Upper lobe of left lung (tissue), 6 donors: ENCODE measurements around the gene POLQ. TPM values are rescaled to one million over a fixed set of nuclear protein-coding genes. Genes with fewer than 3 reads are reported as not detected.
"Not testable (repeated sequence)": the region's sequence is repeated elsewhere in the genome, so short reads cannot be mapped to it uniquely, and the experiment has no call there.

Experiments used
- ATAC-seq, 2 donors: fragments of 200-7000 bp; cut with Tn5 transposase; one replicate each; pipeline ENCODE4 v1.9.1; 2022; ENCODE audit warnings: mild to moderate bottlenecking in 2 of 2, moderate library complexity in 2 of 2; ENCODE audit not compliant: low FRiP score in 2 of 2
- DNase-seq, 2 donors: peaks; one replicate each; pipeline ENCODE4 v3.0.0-alpha.2; 2019 to 2020
- H3K27ac ChIP-seq, 4 donors: fragments of 200-600 bp; sonication (generic); one replicate each; pipeline ENCODE4 v1.5.1; 2016 to 2019
- H3K27me3 ChIP-seq, 4 donors: fragments of 200-600 bp; sonication (generic); one replicate each; pipeline ENCODE4 v1.5.1; 2017 to 2019
- H3K36me3 ChIP-seq, 4 donors: fragments of 200-600 bp; sonication (generic); one replicate each; pipeline ENCODE4 v1.5.1; 2016 to 2019
- H3K4me1 ChIP-seq, 4 donors: fragments of 200-600 bp; sonication (generic); one replicate each; pipeline ENCODE4 v1.5.1; 2018 to 2019
- H3K4me3 ChIP-seq, 4 donors: fragments of 200-600 bp; sonication (generic); one replicate each; pipeline ENCODE4 v1.5.1; 2017 to 2019; ENCODE audit warnings: mild to moderate bottlenecking in 2 of 4, moderate library complexity in 1 of 4
- H3K9me3 ChIP-seq, 4 donors: fragments of 200-600 bp; sonication (generic); one replicate each; pipeline ENCODE4 v1.5.1; 2018 to 2019
- CTCF ChIP-seq, 6 experiments: fragments of 450-650 bp in 4 of 6; fragments of 200-600 bp in 2 of 6; sonication (generic) in 2 of 6; IDR thresholded peaks; one replicate each; pipeline ENCODE4 v1.5.1; 2016 to 2019; ENCODE audit warnings: antibody characterized with exemption in 6 of 6
- EP300 ChIP-seq, 4 donors: sonication (generic); formaldehyde crosslinking; IDR thresholded peaks; one replicate each; pipeline ENCODE4 v1.5.1; 2017; ENCODE audit warnings: antibody characterized with exemption in 4 of 4, control low read depth in 2 of 4
- POLR2A ChIP-seq, 4 donors: fragments of 450-650 bp; IDR thresholded peaks; one replicate each; pipeline ENCODE4 v1.5.1; 2016 to 2017; ENCODE audit warnings: antibody characterized with exemption in 4 of 4, mild to moderate bottlenecking in 2 of 4
- POLR2AphosphoS5 ChIP-seq, 2 donors: sonication (generic); formaldehyde crosslinking; IDR thresholded peaks; one replicate each; pipeline ENCODE4 v1.5.1; 2017; ENCODE audit warnings: antibody characterized with exemption in 2 of 2
- WGBS, 2 donors: methylation state at CpG; one replicate each; pipeline ENCODE4 v1.1.5; 2017 to 2018; 5-methylcytosine and 5-hydroxymethylcytosine counted together
- total RNA-seq, 6 donors: library from RNA; depleted of rRNA in 4 of 6; stranded (reverse); fragments of >200 nt in 4 of 6; gene quantifications; one replicate each; pipeline versions ENCODE4 v1.1.0 to v1.2.1, GENCODE V29; 2016 to 2021
- donor health status: DM: no; HTN: no; CAD: no; lungs with moderate emphysema.
- donor health status: DM: no; HTN: yes; CAD: no; lungs with severe emphysema.

The POLQ gene
- 1 to 10 TPM in 1 of 6 donors, under 1 TPM in 5; under 0.01 to 1.2 (median 0.46) TPM for total RNA-seq

DNA sequence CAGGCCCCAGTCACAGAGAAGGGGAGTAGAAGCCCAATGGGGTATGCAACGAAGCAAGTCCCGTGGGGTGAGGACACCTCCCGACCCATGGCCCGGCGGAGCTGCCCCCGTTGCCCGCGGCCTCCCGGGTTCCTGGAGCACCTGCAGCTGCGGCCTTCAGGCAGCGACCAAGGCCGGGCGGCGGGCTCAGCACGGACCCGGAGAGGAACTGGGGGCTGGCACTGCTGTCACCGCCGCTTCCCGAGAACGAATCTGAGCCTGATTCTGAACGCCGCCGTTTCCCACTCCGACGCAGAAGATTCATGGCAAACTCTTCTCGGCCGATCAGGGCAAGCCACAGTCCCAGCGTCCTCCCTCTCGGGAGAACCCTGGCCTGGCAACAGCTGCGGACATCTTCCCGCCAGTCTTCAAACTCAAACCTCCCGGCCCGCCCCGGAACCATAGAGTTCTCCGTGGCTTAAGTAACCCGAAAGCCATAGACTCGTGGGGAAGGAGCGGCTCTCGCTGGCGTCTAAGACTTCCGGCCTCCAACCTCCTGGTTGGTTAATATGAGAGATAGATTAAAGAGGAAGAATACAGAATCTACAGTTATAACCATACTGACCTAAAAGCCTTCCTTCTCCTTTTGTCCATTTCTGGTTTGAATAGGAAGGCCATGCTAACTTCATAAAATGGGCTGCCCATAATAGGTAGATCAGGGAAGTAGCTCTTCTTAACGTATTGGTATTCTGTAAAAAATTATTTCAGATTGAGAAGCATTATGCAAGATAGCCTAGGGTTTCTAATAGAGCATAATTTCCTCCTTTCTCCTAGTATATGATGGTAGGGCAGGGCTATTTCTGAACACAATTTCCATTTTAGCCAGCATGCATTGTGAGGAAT, at the start of gene POLQ:
Gene POLQ, minus strand, starts transcription at position 415 of the 882 bp plus-strand sequence. Its CDS starts 111 bp downstream, at position 304.
- ATAC-seq = peak; percentile 98 to 99
- peaks cover 6 to 11% (median 7%) of the 10 kb centered on the region in 4 donors for H3K4me1 ChIP-seq
- TF ChIP-seq POLR2A (IDR thresholded peaks at IDR 0.05) (peak in 2 of 4 donors; percentile 18 to 42), POLR2AphosphoS5 (IDR thresholded peaks at IDR 0.05) (peak in 1 of 2 donors; percentile 55), EP300 (IDR thresholded peaks at IDR 0.05) (no peak)
- peak; percentile 87 to 95 for DNase-seq
- no peaks in the 10 kb centered on the region for H3K27me3 ChIP-seq
- peak within 1 kb of the TSS; percentile 54 to 70 (median 62) for H3K4me3 ChIP-seq
- H3K27ac ChIP-seq = peak within 1 kb of the TSS; percentile 75 to 83 (median 78)
- H3K36me3 ChIP-seq = no peaks in the 10 kb centered on the region
- 0% methylated on average over 17 to 42 of the region's 42 CpGs for WGBS, 2 donors
- H3K9me3 ChIP-seq = no peaks in the 10 kb centered on the region

DNA sequence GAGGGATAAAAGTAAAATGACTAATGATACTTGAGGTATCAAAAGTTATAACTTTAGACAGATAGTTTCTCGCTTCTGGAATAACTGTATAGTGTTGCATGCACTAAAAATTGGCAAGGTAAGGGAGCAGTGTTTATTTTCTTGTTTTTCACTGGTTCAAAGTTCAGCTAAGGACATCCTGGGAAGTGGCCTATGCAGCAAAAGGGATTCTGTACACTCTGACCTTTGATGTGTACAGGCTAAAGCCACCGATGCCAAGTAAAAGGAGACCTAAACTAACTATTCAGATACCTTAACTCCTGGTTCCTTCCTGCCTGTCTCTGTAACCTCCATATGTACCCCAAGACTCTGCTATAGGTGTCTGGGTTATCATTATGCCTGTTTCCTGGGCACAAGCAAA, 49.1 kb upstream of the POLQ start:
- WGBS, 2 donors = 74 to 77% methylated on average over 2 of the region's 2 CpGs
- H3K9me3 ChIP-seq = no peaks in the 10 kb centered on the region
- no peaks in the 10 kb centered on the region for H3K4me1 ChIP-seq
- no peak for ATAC-seq
- H3K36me3 ChIP-seq = no peaks in the 10 kb centered on the region
- no peak for TF ChIP-seq CTCF (IDR thresholded peaks at IDR 0.05)
- no peak overlapping the region for H3K27ac ChIP-seq
- H3K27me3 ChIP-seq = no peaks in the 10 kb centered on the region
- no peak overlapping the region for H3K4me3 ChIP-seq
- no peak for DNase-seq

GRCh38 chr3:121593806-121594205, 48.0 kb upstream of the POLQ start:
- ATAC-seq, H3K4me1 ChIP-seq, H3K27ac ChIP-seq, H3K9me3 ChIP-seq, H3K36me3 ChIP-seq, DNase-seq, H3K27me3 ChIP-seq, H3K4me3 ChIP-seq: not testable (repeated sequence)
- WGBS, 2 donors = 94% methylated on average over 4 of the region's 4 CpGs

- WGBS, 2 donors = 48 to 50% methylated on average over 11 of the region's 11 CpGs
- Histone ChIP-seq H3K4me1 (no peaks in the 10 kb centered on the region), H3K4me3 (no peak within 1 kb of the TSS), H3K27me3 (no peaks in the 10 kb centered on the region), H3K9me3 (no peaks in the 10 kb centered on the region), H3K36me3 (no peaks in the 10 kb centered on the region), H3K27ac (no peak within 1 kb of the TSS)
- DNase-seq (peak in 1 of 2 donors; percentile 24), ATAC-seq (no peak)
- no peak for TF ChIP-seq POLR2A (IDR thresholded peaks at IDR 0.05)
- TF ChIP-seq CTCF (IDR thresholded peaks at IDR 0.05) = no peak
These were observed 47.3 kb upstream of the POLQ start, which contains the start of gene FBXO40 for GRCh38 chr3:121592856-121593702. Gene FBXO40, plus strand, starts transcription at chr3:121593379. Its CDS starts 27,197 bp downstream, at chr3:121620576.

GRCh38 chr3:121584418-121584817, 38.6 kb upstream of the POLQ start:
- Histone ChIP-seq H3K4me1 (no peaks in the 10 kb centered on the region), H3K27me3 (no peaks in the 10 kb centered on the region), H3K4me3 (no peak overlapping the region), H3K27ac (no peak overlapping the region), H3K36me3 (no peaks in the 10 kb centered on the region), H3K9me3 (no peaks in the 10 kb centered on the region)
- ATAC-seq (no peak), DNase-seq (no peak)
- no peak for TF ChIP-seq POLR2A (IDR thresholded peaks at IDR 0.05)
- no peak for TF ChIP-seq POLR2AphosphoS5 (IDR thresholded peaks at IDR 0.05)
- TF ChIP-seq EP300 (IDR thresholded peaks at IDR 0.05) = no peak
- TF ChIP-seq CTCF (IDR thresholded peaks at IDR 0.05) = no peak
- WGBS, 2 donors = 92 to 93% methylated on average over 1 of the region's 1 CpG
